T-helper 2 cell (primary cell): Measurements from ENCODE around the gene COL9A3.

Experiments
- DNase-seq, 5 experiments: peaks; one replicate each; pipeline versions ENCODE4 v3.0.0 to v3.0.0-alpha.2; 2012 to 2022

COL9A3 gene

GRCh38 chr20:62881662-62882395 is 65.0 kb downstream of the COL9A3 start:
- no peak for DNase-seq

- DNase-seq: no peak
These were observed 65.6 kb downstream of the COL9A3 start for GRCh38 chr20:62882426-62882825.

GRCh38 chr20:62884556-62884955 is 67.7 kb downstream of the COL9A3 start:
- DNase-seq: no peak

GRCh38 chr20:62885046-62885895 is 68.4 kb downstream of the COL9A3 start:
- no peak for DNase-seq

- no peak for DNase-seq
These were observed 69.3 kb downstream of the COL9A3 start for GRCh38 chr20:62885896-62886708.

GRCh38 chr20:62886709-62887058 is 69.8 kb downstream of the COL9A3 start:
- no peak for DNase-seq

GRCh38 chr20:62887152-62887859 is 70.5 kb downstream of the COL9A3 start:
- DNase-seq: peak in 1 of 5 experiments; percentile 44

GRCh38 chr20:62887860-62888239 is 71.0 kb downstream of the COL9A3 start:
- no peak for DNase-seq

- no peak for DNase-seq
These were observed 71.6 kb downstream of the COL9A3 start for GRCh38 chr20:62888406-62888805.

GRCh38 chr20:62888910-62889309 is 72.1 kb downstream of the COL9A3 start:
- DNase-seq: no peak

- no peak for DNase-seq
These were observed 72.6 kb downstream of the COL9A3 start for GRCh38 chr20:62889411-62889810.

GRCh38 chr20:62889871-62890270 is 73.0 kb downstream of the COL9A3 start:
- DNase-seq: no peak

- DNase-seq: no peak
These were observed 73.6 kb downstream of the COL9A3 start for GRCh38 chr20:62890444-62890843.
